Activated CD4-positive, alpha-beta memory T cell treated with anti-CD3 and anti-CD28 coated beads for 36 hours (primary cell): ENCODE results near the gene PSME3. TPM values are rescaled to one million over a fixed set of nuclear protein-coding genes. Genes with fewer than 3 reads are reported as not detected.
"Not testable (repeated sequence)": the region's sequence is repeated elsewhere in the genome, so short reads cannot be mapped to it uniquely, and the experiment has no call there.

Source experiments
- CTCF ChIA-PET: fragments of 350-600 bp; sonication (Branson Sonifier 250); formaldehyde crosslinking; loops from one replicate; lab custom pipeline; 2021; ENCODE audit warnings: antibody characterized with exemption, inconsistent platforms; lab: Charles Lee
- POLR2A ChIA-PET: fragments of 350-600 bp; sonication (Branson Sonifier 250); formaldehyde crosslinking; loops from one replicate; lab custom pipeline; 2021; ENCODE audit warnings: antibody characterized with exemption; lab: Charles Lee
- DNase-seq: peaks from one replicate; pipeline ENCODE4 v3.0.0-alpha.2; 2020
- H3K27ac Mint-ChIP-seq: one replicate; pipeline ENCODE4 v1.8.0; 2021; ENCODE audit warnings: mixed read lengths
- H3K27me3 Mint-ChIP-seq: one replicate; pipeline ENCODE4 v1.8.0; 2021; ENCODE audit warnings: mixed read lengths
- H3K36me3 Mint-ChIP-seq: one replicate; pipeline ENCODE4 v1.8.0; 2021; ENCODE audit warnings: mixed read lengths
- H3K4me1 Mint-ChIP-seq: one replicate; pipeline ENCODE4 v1.8.0; 2021; ENCODE audit warnings: low read depth, mixed read lengths
- H3K4me3 Mint-ChIP-seq: one replicate; pipeline ENCODE4 v1.8.0; 2021; ENCODE audit warnings: mild to moderate bottlenecking, mixed read lengths
- H3K9me3 Mint-ChIP-seq: one replicate; pipeline ENCODE4 v1.8.0; 2021; ENCODE audit warnings: mixed read lengths
- intact Hi-C: fragments of 100-400 bp; cut with micrococcal nuclease; formaldehyde crosslinking; loops from one replicate; pipeline ENCODE4 v1.15.1; 2023
- total RNA-seq, 2 experiments: library from RNA; stranded (reverse); gene quantifications; one replicate each; pipeline ENCODE4 v1.2.3, GENCODE V29; 2021

Gene PSME3
- total RNA-seq, 2 experiments from 2014 or later = 111 to 116 TPM

DNA sequence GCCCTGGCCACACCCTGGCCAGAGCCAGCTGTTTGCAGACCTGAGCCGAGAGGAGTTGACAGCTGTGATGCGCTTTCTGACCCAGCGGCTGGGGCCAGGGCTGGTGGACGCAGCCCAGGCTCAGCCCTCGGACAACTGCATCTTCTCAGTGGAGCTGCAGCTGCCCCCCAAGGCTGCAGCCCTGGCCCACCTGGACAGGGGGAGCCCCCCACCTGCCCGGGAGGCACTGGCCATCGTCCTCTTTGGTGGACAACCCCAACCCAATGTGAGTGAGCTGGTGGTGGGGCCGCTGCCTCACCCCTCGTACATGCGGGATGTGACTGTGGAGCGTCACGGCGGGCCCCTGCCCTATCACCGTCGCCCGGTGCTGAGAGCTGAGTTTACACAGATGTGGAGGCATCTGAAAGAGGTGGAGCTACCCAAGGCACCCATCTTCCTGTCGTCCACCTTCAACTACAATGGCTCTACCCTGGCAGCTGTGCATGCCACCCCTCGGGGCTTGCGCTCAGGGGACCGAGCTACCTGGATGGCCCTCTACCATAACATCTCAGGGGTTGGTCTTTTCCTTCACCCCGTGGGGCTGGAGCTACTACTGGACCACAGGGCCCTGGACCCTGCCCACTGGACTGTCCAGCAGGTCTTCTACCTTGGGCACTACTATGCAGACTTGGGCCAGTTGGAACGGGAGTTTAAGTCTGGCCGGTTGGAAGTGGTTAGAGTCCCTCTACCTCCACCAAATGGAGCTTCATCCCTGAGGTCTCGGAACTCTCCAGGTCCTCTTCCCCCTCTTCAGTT, 11.8 kb downstream of the PSME3 start:
- H3K27ac Mint-ChIP-seq = no peak overlapping the region
- H3K4me1 Mint-ChIP-seq = peaks cover 16% of the 10 kb centered on the region
- ChIA-PET POLR2A (interaction anchor here (0.6 to 2.5 kb wide), 5 partner anchors 11 to 280 kb away, joined by 3 to 12 read pairs (median 3); partner anchors contain the start of genes BRCA1 and RPL27), CTCF (interaction anchor here (0.7 to 5.0 kb wide), 9 partner anchors 10 to 153 kb away, joined by 3 to 25 read pairs (median 5); partner anchors contain the start of genes BECN1, PSME3 and RPL27)
- peaks cover 36% of the 10 kb centered on the region for H3K36me3 Mint-ChIP-seq
- H3K4me3 Mint-ChIP-seq = no peak overlapping the region
- no peaks in the 10 kb centered on the region for H3K27me3 Mint-ChIP-seq
- intact Hi-C loops = loop anchor here (5.0 kb wide), 1 partner anchor 137 kb away; the partner anchor contains the start of genes PTGES3L and RUNDC1
- DNase-seq = no peak
- no peaks in the 10 kb centered on the region for H3K9me3 Mint-ChIP-seq

DNA sequence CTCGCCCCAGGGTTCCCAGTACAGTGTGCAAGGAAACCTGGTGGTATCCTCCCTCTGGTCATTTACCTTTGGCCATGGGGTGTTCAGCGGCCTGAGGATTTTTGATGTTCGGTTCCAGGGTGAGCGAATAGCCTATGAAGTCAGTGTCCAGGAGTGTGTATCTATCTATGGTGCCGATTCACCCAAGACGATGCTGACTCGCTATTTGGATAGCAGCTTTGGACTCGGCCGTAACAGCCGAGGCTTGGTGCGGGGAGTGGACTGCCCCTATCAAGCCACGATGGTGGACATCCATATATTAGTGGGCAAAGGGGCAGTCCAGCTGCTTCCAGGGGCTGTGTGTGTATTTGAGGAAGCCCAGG, 12.3 kb downstream of the PSME3 start:
- no peaks in the 10 kb centered on the region for H3K27me3 Mint-ChIP-seq
- intact Hi-C loops = loop anchor here (5.0 kb wide), 1 partner anchor 137 kb away; the partner anchor contains the start of genes PTGES3L and RUNDC1
- ChIA-PET CTCF (interaction anchor here (0.7 to 5.0 kb wide), 7 partner anchors 12 to 152 kb away, joined by 3 to 25 read pairs (median 6); partner anchors contain the start of genes BECN1, PSME3 and RPL27), POLR2A (interaction anchor here (0.6 to 2.5 kb wide), 7 partner anchors 10 to 279 kb away, joined by 3 to 12 read pairs (median 3); partner anchors contain the start of genes BRCA1 and RPL27)
- peaks cover 16% of the 10 kb centered on the region for H3K4me1 Mint-ChIP-seq
- peaks cover 34% of the 10 kb centered on the region for H3K36me3 Mint-ChIP-seq
- H3K4me3 Mint-ChIP-seq = no peak overlapping the region
- H3K27ac Mint-ChIP-seq = no peak overlapping the region
- no peaks in the 10 kb centered on the region for H3K9me3 Mint-ChIP-seq
- no peak for DNase-seq

DNA sequence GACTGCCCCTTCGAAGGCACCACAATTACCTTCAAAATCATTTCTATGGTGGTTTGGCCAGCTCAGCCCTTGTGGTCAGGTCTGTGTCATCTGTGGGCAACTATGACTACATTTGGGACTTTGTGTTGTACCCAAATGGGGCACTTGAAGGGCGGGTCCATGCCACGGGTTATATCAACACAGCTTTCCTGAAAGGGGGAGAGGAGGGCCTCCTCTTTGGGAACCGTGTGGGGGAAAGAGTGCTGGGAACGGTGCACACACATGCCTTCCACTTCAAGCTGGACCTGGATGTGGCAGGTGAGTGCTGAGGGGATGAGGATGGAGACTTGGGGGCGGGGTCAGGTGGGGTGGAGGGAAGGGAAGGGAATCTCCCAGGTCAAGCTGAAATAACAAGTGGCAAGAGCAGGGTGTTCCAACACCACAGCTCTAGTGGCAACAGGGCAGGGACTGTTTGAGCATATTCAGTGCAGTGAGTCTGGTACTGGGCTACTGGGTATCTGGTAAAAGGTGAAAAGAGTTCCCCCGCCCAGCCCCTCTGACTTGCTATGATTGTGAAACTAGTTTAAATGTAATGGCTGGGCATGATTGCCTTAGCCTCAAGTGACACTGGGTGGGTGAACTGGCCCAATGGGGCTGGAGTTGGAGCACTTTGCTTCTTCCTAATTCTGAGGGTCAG, 12.9 kb downstream of the PSME3 start:
- CTCF ChIA-PET = interaction anchor here (0.7 to 5.0 kb wide), 7 partner anchors 13 to 152 kb away, joined by 3 to 25 read pairs (median 6); partner anchors contain the start of genes BECN1, PSME3 and RPL27
- POLR2A ChIA-PET = interaction anchor here (0.6 to 2.5 kb wide), 6 partner anchors 10 to 279 kb away, joined by 3 to 12 read pairs (median 3); partner anchors contain the start of genes BRCA1 and RPL27
- Mint-ChIP-seq H3K27me3 (no peaks in the 10 kb centered on the region), H3K36me3 (peaks cover 32% of the 10 kb centered on the region), H3K27ac (peak overlapping the region; percentile 14), H3K9me3 (no peaks in the 10 kb centered on the region), H3K4me3 (no peak overlapping the region), H3K4me1 (peaks cover 16% of the 10 kb centered on the region)
- peak; percentile 83 for DNase-seq
- intact Hi-C loops = loop anchor here (5.0 kb wide), 1 partner anchor 136 kb away; the partner anchor contains the start of genes PTGES3L and RUNDC1

DNA sequence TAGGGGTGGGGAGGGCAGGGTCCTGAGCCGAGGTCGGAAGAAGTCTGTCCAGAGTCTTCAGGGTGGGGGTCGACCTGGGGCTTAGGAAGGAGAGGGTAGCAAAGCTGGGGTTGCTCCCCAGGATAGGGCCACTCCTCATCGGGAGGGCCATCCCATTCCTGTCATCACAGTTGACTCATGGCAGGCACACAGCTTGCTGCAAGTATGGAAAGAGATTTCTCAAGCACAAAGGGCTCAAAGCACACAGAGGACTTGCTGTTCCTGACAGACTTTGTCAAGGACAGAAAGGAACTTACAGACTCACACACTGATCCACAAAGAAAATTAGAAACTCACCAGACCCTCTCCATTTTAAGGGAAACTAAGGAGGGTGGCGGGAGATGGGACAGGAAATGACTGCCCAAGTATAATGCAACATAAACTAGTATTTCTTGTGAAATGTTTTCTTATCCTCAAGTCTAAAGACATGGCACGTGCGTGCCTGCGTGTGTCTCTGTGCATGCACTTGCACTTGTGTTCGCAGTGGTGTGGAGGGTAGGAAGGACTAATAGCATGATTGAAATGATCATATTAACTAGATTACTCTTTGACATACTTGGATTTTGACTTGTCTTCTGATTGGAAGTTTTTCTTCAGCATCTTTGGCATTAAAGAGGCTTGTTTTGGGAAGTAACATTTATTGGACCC, 13.5 kb downstream of the PSME3 start:
- Mint-ChIP-seq H3K4me3 (no peak overlapping the region), H3K36me3 (peaks cover 27% of the 10 kb centered on the region), H3K9me3 (no peaks in the 10 kb centered on the region), H3K4me1 (peaks cover 16% of the 10 kb centered on the region), H3K27me3 (no peaks in the 10 kb centered on the region), H3K27ac (no peak overlapping the region)
- CTCF ChIA-PET = interaction anchor here (1.2 to 5.0 kb wide), 5 partner anchors 23 to 151 kb away, joined by 4 to 25 read pairs (median 6); partner anchors contain the start of genes BECN1 and RPL27
- POLR2A ChIA-PET = interaction anchor here (1.0 to 2.5 kb wide), 4 partner anchors 11 to 134 kb away, joined by 3 to 12 read pairs (median 5); no protein-coding TSS in a partner anchor
- DNase-seq = no peak
- intact Hi-C loops = loop anchor here (5.0 kb wide), 1 partner anchor 136 kb away; the partner anchor contains the start of genes PTGES3L and RUNDC1

DNA sequence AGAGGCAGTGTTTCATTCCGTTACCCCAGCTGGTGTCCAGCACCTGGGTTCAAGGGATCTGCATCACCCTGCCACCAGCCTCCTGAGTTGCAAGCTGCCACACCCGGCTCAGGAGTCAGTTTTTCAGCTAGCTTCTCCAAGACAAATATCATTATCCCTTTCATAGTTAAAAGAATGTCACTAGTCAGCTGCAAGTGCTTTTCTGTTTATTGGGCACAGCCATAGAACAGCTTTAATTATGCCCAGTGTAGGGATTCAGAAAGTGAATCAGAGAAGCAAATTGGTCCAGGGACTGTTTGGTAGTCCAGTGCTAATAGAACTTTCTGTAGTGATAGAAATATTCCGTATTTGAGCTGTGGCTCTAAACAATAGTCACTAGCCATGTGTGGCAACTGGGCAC, 14.9 kb downstream of the PSME3 start:
- DNase-seq = no peak
- ChIA-PET POLR2A (no interaction called here), CTCF (interaction anchor here (0.7 to 1.7 kb wide), 2 partner anchors 32 to 81 kb away, joined by 3 to 4 read pairs; no protein-coding TSS in a partner anchor)
- no peaks in the 10 kb centered on the region for H3K9me3 Mint-ChIP-seq
- intact Hi-C loops = loop anchor here (5.0 kb wide), 1 partner anchor 134 kb away; the partner anchor contains the start of genes PTGES3L and RUNDC1
- H3K27me3 Mint-ChIP-seq = no peaks in the 10 kb centered on the region
- no peak overlapping the region for H3K4me3 Mint-ChIP-seq
- peaks cover 16% of the 10 kb centered on the region for H3K4me1 Mint-ChIP-seq
- H3K36me3 Mint-ChIP-seq = peaks cover 21% of the 10 kb centered on the region
- H3K27ac Mint-ChIP-seq = no peak overlapping the region

DNA sequence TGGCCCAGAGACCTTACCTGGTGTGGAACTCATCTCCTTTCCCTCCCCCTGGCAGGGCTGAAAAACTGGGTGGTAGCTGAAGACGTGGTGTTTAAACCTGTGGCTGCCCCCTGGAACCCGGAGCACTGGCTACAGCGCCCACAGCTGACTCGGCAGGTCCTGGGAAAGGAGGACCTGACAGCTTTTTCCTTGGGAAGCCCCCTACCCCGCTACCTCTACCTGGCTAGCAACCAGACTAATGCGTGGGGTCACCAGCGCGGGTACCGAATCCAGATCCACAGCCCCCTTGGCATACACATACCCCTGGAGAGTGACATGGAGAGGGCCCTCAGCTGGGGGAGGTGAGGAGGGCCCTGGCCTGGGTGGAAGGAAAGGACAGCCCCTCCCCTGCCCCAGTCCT, 15.8 kb downstream of the PSME3 start:
- CTCF ChIA-PET = no interaction called here
- POLR2A ChIA-PET = no interaction called here
- Mint-ChIP-seq H3K36me3 (peaks cover 14% of the 10 kb centered on the region), H3K9me3 (no peaks in the 10 kb centered on the region), H3K4me1 (peaks cover 16% of the 10 kb centered on the region), H3K27ac (no peak overlapping the region), H3K4me3 (no peak overlapping the region), H3K27me3 (peaks cover 1% of the 10 kb centered on the region)
- no peak for DNase-seq
- intact Hi-C loops = loop anchor here (5.0 kb wide), 1 partner anchor 133 kb away; the partner anchor contains the start of genes PTGES3L and RUNDC1

DNA sequence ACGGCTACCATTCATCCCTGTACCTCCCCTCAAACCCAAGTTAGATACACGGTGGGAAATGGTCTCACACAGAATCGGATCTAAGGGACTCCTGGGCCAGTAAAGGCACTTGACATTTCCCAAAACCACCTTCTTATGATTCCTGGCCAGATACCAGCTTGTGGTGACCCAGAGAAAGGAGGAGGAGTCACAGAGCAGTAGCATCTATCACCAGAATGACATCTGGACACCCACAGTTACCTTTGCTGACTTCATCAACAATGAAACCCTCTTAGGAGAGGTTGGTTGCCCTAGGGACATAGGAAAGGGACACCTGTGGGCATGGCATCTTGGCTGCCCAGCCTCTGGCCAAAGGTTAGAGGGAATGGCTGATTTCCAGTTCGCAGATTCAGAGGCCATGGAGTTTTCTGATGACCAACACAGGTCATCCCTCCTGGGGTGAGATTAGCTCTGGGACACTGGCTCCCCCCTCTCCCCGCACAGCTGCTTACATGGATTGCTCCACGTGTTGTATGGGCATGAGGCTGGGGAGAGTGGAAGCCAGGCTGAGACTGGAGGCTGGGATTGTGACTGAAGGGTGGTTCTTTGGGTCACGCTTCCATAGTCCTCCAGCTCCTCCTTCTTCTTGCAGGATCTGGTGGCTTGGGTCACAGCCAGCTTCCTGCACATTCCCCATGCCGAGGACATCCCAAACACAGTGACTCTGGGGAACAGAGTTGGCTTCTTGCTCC, 16.4 kb downstream of the PSME3 start:
- no peak for DNase-seq
- CTCF ChIA-PET = no interaction called here
- intact Hi-C loops = loop anchor here (5.0 kb wide), 1 partner anchor 133 kb away; the partner anchor contains the start of genes PTGES3L and RUNDC1
- Mint-ChIP-seq H3K4me3 (no peak overlapping the region), H3K4me1 (peaks cover 16% of the 10 kb centered on the region), H3K9me3 (no peaks in the 10 kb centered on the region), H3K27ac (no peak overlapping the region), H3K36me3 (peaks cover 11% of the 10 kb centered on the region), H3K27me3 (peaks cover 1% of the 10 kb centered on the region)
- POLR2A ChIA-PET = no interaction called here

DNA sequence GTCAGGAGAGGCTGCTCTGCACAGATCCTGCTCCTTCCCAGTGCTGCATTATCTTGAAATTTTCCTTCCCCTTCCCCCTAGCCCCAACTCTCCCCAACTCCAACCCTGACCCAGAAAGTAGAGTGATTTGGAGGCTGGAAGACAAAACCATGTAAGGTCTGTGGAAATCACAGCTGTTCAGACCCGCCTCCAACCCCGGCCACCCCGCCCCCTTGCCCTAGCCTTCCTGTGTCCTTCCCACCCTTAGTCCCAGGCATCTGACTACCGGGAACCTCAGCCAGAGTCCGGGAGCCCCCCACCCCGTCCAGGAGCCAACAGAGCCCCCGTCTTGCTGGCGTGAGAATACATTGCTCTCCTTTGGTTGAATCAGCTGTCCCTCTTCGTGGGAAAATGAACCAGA, 17.8 kb downstream of the PSME3 start, which contains the start of gene AOC3:
TSS of gene AOC3 (plus strand) at position 246 of the 400 bp plus-strand sequence. CDS start at position 391, 145 bp downstream.
- no peak within 1 kb of the TSS for H3K27ac Mint-ChIP-seq
- POLR2A ChIA-PET = no interaction called here
- H3K4me1 Mint-ChIP-seq = peaks cover 8% of the 10 kb centered on the region
- DNase-seq = no peak
- H3K27me3 Mint-ChIP-seq = peaks cover 1% of the 10 kb centered on the region
- H3K36me3 Mint-ChIP-seq = peaks cover 3% of the 10 kb centered on the region
- no peaks in the 10 kb centered on the region for H3K9me3 Mint-ChIP-seq
- H3K4me3 Mint-ChIP-seq = no peak within 1 kb of the TSS
- CTCF ChIA-PET = no interaction called here
- intact Hi-C loops = no loop called here

DNA sequence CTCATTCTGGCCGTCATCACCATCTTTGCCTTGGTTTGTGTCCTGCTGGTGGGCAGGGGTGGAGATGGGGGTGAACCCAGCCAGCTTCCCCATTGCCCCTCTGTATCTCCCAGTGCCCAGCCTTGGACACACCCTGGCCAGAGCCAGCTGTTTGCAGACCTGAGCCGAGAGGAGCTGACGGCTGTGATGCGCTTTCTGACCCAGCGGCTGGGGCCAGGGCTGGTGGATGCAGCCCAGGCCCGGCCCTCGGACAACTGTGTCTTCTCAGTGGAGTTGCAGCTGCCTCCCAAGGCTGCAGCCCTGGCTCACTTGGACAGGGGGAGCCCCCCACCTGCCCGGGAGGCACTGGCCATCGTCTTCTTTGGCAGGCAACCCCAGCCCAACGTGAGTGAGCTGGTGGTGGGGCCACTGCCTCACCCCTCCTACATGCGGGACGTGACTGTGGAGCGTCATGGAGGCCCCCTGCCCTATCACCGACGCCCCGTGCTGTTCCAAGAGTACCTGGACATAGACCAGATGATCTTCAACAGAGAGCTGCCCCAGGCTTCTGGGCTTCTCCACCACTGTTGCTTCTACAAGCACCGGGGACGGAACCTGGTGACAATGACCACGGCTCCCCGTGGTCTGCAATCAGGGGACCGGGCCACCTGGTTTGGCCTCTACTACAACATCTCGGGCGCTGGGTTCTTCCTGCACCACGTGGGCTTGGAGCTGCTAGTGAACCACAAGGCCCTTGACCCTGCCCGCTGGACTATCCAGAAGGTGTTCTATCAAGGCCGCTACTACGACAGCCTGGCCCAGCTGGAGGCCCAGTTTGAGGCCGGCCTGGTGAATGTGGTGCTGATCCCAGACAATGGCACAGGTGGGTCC, 18.4 kb downstream of the PSME3 start:
- H3K36me3 Mint-ChIP-seq, H3K9me3 Mint-ChIP-seq, POLR2A ChIA-PET, H3K27ac Mint-ChIP-seq, CTCF ChIA-PET, H3K4me3 Mint-ChIP-seq, intact Hi-C loops, H3K4me1 Mint-ChIP-seq, H3K27me3 Mint-ChIP-seq, DNase-seq: not testable (repeated sequence)

DNA sequence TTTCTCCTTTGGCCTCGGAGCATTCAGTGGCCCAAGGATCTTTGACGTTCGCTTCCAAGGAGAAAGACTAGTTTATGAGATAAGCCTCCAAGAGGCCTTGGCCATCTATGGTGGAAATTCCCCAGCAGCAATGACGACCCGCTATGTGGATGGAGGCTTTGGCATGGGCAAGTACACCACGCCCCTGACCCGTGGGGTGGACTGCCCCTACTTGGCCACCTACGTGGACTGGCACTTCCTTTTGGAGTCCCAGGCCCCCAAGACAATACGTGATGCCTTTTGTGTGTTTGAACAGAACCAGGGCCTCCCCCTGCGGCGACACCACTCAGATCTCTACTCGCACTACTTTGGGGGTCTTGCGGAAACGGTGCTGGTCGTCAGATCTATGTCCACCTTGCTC, 19.2 kb downstream of the PSME3 start:
- intact Hi-C loops = no loop called here
- Mint-ChIP-seq H3K4me1 (no peaks in the 10 kb centered on the region), H3K9me3 (no peaks in the 10 kb centered on the region), H3K27ac (no peak overlapping the region), H3K4me3 (no peak overlapping the region), H3K27me3 (peaks cover 1% of the 10 kb centered on the region), H3K36me3 (peaks cover 3% of the 10 kb centered on the region)
- ChIA-PET CTCF (no interaction called here), POLR2A (no interaction called here)
- no peak for DNase-seq
